MCF 10A (cell line): ENCODE results near the gene SEC61A1. TPM values are rescaled to one million over a fixed set of nuclear protein-coding genes. Genes with fewer than 3 reads are reported as not detected.

Experiments
- BruUV-seq: library from RNA; stranded (reverse); fragments of 400-500 nt; replicated peaks from 2 replicates; lab custom pipeline; 2021; lab: Mats Ljungman, UMichigan
- CTCF ChIA-PET: fragments of 300-600 bp; sonication (Branson Sonifier 250); formaldehyde crosslinking; extraction: SDS; loops from one replicate; lab custom pipeline; 2021; ENCODE audit warnings: antibody characterized with exemption, inconsistent platforms; lab: Yijun Ruan, JAX
- POLR2A ChIA-PET: fragments of 300-600, 350-650 bp; sonication (Branson Sonifier 250); formaldehyde crosslinking; extraction: SDS; loops from one replicate; lab custom pipeline; 2020; ENCODE audit warnings: antibody characterized with exemption, inconsistent platforms; lab: Yijun Ruan, JAX
- DNase-seq: peaks from one replicate; pipeline ENCODE4 v3.0.0-alpha.2; 2018; ENCODE audit not compliant: unreplicated experiment
- H3K27ac Mint-ChIP-seq: one replicate; pipeline ENCODE4 v1.8.0; 2022; ENCODE audit warnings: mild to moderate bottlenecking, low read depth, mixed read lengths; ENCODE audit not compliant: unreplicated experiment
- H3K27me3 Mint-ChIP-seq: one replicate; pipeline ENCODE4 v1.8.0; 2022; ENCODE audit warnings: mixed read lengths; ENCODE audit not compliant: insufficient read depth, unreplicated experiment
- H3K36me3 Mint-ChIP-seq: one replicate; pipeline ENCODE4 v1.8.0; 2022; ENCODE audit warnings: mild to moderate bottlenecking, moderate library complexity, mixed read lengths; ENCODE audit not compliant: insufficient read depth, unreplicated experiment
- H3K4me1 Mint-ChIP-seq: one replicate; pipeline ENCODE4 v1.8.0; 2022; ENCODE audit warnings: mixed read lengths; ENCODE audit not compliant: insufficient read depth, unreplicated experiment
- H3K4me3 Mint-ChIP-seq: one replicate; pipeline ENCODE4 v1.8.0; 2022; ENCODE audit warnings: mild to moderate bottlenecking, moderate library complexity, mixed read lengths; ENCODE audit not compliant: unreplicated experiment
- H3K9me3 Mint-ChIP-seq: one replicate; pipeline ENCODE4 v1.8.0; 2022; ENCODE audit warnings: mixed read lengths; ENCODE audit not compliant: unreplicated experiment
- intact Hi-C: fragments of 100-400 bp; cut with micrococcal nuclease; formaldehyde crosslinking; loops from 2 replicates; pipeline ENCODE4 v1.14.1; 2022
- total RNA-seq: library from RNA; stranded (reverse); gene quantifications from 2 replicates; pipeline ENCODE4 v1.2.3, GENCODE V29; 2022
- TF ChIP-seq, protein P1 (sequence below): fragments of 200-600 bp; IDR thresholded peaks from one replicate; pipeline ENCODE4 v1.8.0; 2022; ENCODE audit warnings: antibody characterized with exemption, mild to moderate bottlenecking; ENCODE audit not compliant: unreplicated experiment

SEC61A1 gene
- total RNA-seq, 1 experiment from 2014 or later, result 418 TPM

DNA sequence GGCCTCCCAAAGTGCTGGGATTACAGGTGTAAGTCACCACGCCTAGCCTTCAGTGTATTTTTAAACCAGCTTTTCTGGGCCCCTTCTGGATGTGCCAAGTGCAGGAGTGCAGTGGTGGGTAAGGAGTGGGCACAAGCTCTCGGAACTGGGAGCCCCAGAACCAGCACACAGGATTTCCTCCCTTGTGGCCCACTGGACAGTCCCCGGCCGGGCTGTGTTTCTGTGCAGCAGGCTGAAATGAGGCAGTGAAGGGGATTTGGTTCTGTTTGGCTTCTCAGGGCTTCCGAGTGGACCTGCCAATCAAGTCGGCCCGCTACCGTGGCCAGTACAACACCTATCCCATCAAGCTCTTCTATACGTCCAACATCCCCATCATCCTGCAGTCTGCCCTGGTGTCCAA, 14.4 kb downstream of the SEC61A1 start:
- ChIA-PET CTCF (interaction anchor here (0.5 to 3.7 kb wide), 5 partner anchors 9 to 542 kb away, joined by 3 to 21 read pairs (median 4); partner anchors contain the start of gene SEC61A1), POLR2A (interaction anchor here (2.0 kb wide), 1 partner anchor 13 kb away, joined by 8 read pairs; no protein-coding TSS in a partner anchor)
- no peaks in the 10 kb centered on the region for H3K27me3 Mint-ChIP-seq
- no peak for DNase-seq
- peaks cover 11% of the 10 kb centered on the region for H3K4me1 Mint-ChIP-seq
- no peak overlapping the region for H3K4me3 Mint-ChIP-seq
- peaks cover 100% of the 10 kb centered on the region for H3K36me3 Mint-ChIP-seq
- TF ChIP-seq, protein P1, sequence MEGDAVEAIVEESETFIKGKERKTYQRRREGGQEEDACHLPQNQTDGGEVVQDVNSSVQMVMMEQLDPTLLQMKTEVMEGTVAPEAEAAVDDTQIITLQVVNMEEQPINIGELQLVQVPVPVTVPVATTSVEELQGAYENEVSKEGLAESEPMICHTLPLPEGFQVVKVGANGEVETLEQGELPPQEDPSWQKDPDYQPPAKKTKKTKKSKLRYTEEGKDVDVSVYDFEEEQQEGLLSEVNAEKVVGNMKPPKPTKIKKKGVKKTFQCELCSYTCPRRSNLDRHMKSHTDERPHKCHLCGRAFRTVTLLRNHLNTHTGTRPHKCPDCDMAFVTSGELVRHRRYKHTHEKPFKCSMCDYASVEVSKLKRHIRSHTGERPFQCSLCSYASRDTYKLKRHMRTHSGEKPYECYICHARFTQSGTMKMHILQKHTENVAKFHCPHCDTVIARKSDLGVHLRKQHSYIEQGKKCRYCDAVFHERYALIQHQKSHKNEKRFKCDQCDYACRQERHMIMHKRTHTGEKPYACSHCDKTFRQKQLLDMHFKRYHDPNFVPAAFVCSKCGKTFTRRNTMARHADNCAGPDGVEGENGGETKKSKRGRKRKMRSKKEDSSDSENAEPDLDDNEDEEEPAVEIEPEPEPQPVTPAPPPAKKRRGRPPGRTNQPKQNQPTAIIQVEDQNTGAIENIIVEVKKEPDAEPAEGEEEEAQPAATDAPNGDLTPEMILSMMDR, result no peak
- no TSS peak for BruUV-seq
- intact Hi-C loops, result no loop called here
- H3K9me3 Mint-ChIP-seq, result no peaks in the 10 kb centered on the region
- no peak overlapping the region for H3K27ac Mint-ChIP-seq

DNA sequence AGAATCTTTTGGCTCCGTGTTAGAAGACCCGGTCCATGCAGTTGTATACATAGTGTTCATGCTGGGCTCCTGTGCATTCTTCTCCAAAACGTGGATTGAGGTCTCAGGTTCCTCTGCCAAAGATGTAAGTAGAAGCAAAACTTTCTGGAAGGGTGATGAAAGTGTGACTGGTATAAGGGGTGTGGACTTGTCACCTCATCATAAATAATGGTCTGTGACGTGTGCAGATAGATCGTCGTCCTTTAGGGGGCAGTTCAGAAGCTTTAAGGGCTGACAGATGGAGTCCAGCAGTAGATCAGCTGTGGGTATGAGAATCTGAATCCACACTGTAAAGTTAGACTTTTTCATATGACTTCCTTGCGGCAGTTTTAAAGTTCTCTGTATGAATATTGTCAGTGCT, 15.3 kb downstream of the SEC61A1 start:
- BruUV-seq, result no TSS peak
- ChIA-PET CTCF (interaction anchor here (1.0 to 3.7 kb wide), 4 partner anchors 10 to 54 kb away, joined by 4 to 21 read pairs (median 8); partner anchors contain the start of gene SEC61A1), POLR2A (no interaction called here)
- TF ChIP-seq, protein P1, result no peak
- H3K4me3 Mint-ChIP-seq, result no peak overlapping the region
- H3K27ac Mint-ChIP-seq, result no peak overlapping the region
- no peaks in the 10 kb centered on the region for H3K27me3 Mint-ChIP-seq
- intact Hi-C loops, result no loop called here
- no peak for DNase-seq
- no peaks in the 10 kb centered on the region for H3K9me3 Mint-ChIP-seq
- H3K36me3 Mint-ChIP-seq, result peaks cover 93% of the 10 kb centered on the region
- peaks cover 11% of the 10 kb centered on the region for H3K4me1 Mint-ChIP-seq

DNA sequence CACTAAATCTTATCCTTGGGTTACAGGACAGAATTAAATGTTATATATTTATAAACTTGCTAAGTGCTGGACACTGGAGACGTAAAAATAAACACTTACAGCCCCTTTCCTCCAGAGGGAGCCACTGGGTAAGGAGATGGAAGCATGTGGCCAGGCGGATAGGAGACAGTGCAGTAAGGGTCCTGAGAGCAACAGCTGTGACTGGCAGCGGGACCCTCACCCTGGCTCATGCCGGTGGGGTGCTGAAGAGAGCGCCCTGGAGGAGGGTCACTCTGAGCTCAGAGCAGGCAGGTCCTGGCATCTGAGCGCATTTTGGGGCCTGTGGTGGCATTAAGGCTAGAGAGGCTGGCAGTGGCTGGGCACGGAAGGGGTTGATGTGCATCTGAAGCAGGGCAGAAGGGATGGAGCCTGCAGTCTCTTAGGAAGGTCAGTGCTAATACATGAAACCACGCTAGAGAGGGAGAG, 16.0 kb downstream of the SEC61A1 start:
- POLR2A ChIA-PET, result interaction anchor here (1.0 to 1.1 kb wide), 2 partner anchors 10 to 44 kb away, joined by 3 read pairs; no protein-coding TSS in a partner anchor
- H3K27me3 Mint-ChIP-seq, result no peaks in the 10 kb centered on the region
- no peaks in the 10 kb centered on the region for H3K9me3 Mint-ChIP-seq
- TF ChIP-seq, protein P1, result peak; percentile 61
- peaks cover 11% of the 10 kb centered on the region for H3K4me1 Mint-ChIP-seq
- intact Hi-C loops, result no loop called here
- peak; percentile 62 for DNase-seq
- H3K36me3 Mint-ChIP-seq, result peaks cover 93% of the 10 kb centered on the region
- H3K4me3 Mint-ChIP-seq, result no peak overlapping the region
- CTCF ChIA-PET, result interaction anchor here (0.8 to 3.7 kb wide), 7 partner anchors 10 to 77 kb away, joined by 3 to 21 read pairs (median 4); partner anchors contain the start of gene SEC61A1
- peak overlapping the region; percentile 46 for H3K27ac Mint-ChIP-seq
- BruUV-seq, result no TSS peak

DNA sequence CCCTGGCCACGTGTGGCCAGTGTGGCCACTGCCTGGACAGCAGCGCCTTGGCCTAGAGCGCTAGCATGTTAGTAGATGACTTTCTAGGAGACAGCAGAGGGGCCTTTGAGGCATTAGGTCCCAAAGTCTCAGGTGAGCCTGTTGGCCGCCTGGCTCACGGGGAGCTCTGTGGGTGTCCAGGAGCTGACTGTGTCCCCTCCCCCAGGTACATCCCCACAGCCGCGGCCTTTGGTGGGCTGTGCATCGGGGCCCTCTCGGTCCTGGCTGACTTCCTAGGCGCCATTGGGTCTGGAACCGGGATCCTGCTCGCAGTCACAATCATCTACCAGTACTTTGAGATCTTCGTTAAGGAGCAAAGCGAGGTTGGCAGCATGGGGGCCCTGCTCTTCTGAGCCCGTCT, 17.0 kb downstream of the SEC61A1 start:
- H3K4me3 Mint-ChIP-seq, result no peak overlapping the region
- POLR2A ChIA-PET, result interaction anchor here (0.6 to 1.9 kb wide), 3 partner anchors 11 to 54 kb away, joined by 3 to 6 read pairs (median 3); partner anchors contain the start of gene RUVBL1
- DNase-seq, result no peak
- CTCF ChIA-PET, result interaction anchor here (0.6 to 1.1 kb wide), 4 partner anchors 13 to 1584 kb away, joined by 3 to 4 read pairs (median 4); no protein-coding TSS in a partner anchor
- no peaks in the 10 kb centered on the region for H3K27me3 Mint-ChIP-seq
- H3K27ac Mint-ChIP-seq, result no peak overlapping the region
- no peaks in the 10 kb centered on the region for H3K9me3 Mint-ChIP-seq
- peaks cover 88% of the 10 kb centered on the region for H3K36me3 Mint-ChIP-seq
- TF ChIP-seq, protein P1, result no peak
- intact Hi-C loops, result no loop called here
- BruUV-seq, result no TSS peak
- H3K4me1 Mint-ChIP-seq, result peaks cover 5% of the 10 kb centered on the region
